Parathyroid adenoma (tissue), 2 donors: Measurements from ENCODE around the gene IMMP2L.

Source experiments
- H2AFZ ChIP-seq: fragments of 300-600 bp; sonication (generic); one replicate; pipeline ENCODE4 v1.7.0; 2017; ENCODE audit warnings: antibody characterized with exemption, mild to moderate bottlenecking
- H3K27ac ChIP-seq: fragments of 300-600 bp; sonication (generic); one replicate; pipeline ENCODE4 v1.7.0; 2017
- H3K27me3 ChIP-seq: fragments of 300-600 bp; sonication (generic); one replicate; pipeline ENCODE4 v1.7.0; 2017; ENCODE audit warnings: low read length; ENCODE audit not compliant: control insufficient read depth, insufficient read depth
- H3K36me3 ChIP-seq: fragments of 300-600 bp; sonication (generic); one replicate; pipeline ENCODE4 v1.7.0; 2017; ENCODE audit warnings: low read length; ENCODE audit not compliant: control insufficient read depth, insufficient read depth
- H3K4me1 ChIP-seq: fragments of 300-600 bp; sonication (generic); one replicate; pipeline ENCODE4 v1.7.0; 2017; ENCODE audit warnings: control low read depth
- H3K4me2 ChIP-seq: fragments of 300-600 bp; sonication (generic); one replicate; pipeline ENCODE4 v1.7.0; 2017; ENCODE audit warnings: low read length
- H3K4me3 ChIP-seq: fragments of 300-600 bp; sonication (generic); one replicate; pipeline ENCODE4 v1.7.0; 2017; ENCODE audit warnings: low read depth, low read length
- H3K79me2 ChIP-seq: fragments of 300-600 bp; sonication (generic); one replicate; pipeline ENCODE4 v1.7.0; 2017; ENCODE audit warnings: control low read depth
- H3K9ac ChIP-seq: fragments of 300-600 bp; sonication (generic); one replicate; pipeline ENCODE4 v1.7.0; 2017; ENCODE audit warnings: mild to moderate bottlenecking
- H3K9me3 ChIP-seq: fragments of 300-600 bp; sonication (generic); one replicate; pipeline ENCODE4 v1.7.0; 2017; ENCODE audit warnings: low read length; ENCODE audit not compliant: control insufficient read depth
- CTCF ChIP-seq: fragments of 300-600 bp; sonication (generic); IDR thresholded peaks from one replicate; pipeline ENCODE4 v1.7.0; 2017; ENCODE audit warnings: antibody characterized with exemption, mild to moderate bottlenecking
- donor health status: primary hyperparathyroidism.

The IMMP2L gene

DNA sequence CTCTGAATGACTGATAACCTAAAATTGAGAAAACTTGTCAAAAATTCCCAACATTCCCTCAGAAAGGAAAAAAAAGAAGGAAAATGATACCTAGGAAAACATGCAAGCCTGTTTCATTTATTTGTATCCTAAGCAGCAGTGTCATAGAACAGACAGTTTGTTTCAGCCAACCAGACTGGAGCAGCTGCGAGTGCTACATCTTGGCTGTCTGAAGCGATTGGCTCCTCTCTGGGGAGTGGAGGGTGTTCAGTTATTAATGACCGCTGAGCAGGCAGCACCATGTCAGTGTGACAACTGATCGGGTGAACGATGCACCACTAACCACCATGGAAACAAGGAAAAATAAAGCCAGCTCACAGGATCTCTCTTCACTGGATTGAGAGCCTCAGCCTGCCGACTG, 471.4 kb downstream of the IMMP2L start, which contains the start of gene LRRN3:
TSS of gene LRRN3 (plus strand) at position 282 of the 400 bp plus-strand sequence. CDS start 31,646 bp downstream, outside the sequence.
- TF ChIP-seq CTCF: no peak
- no peaks in the 10 kb centered on the region for H3K9me3 ChIP-seq
- H3K4me3 ChIP-seq: no peak within 1 kb of the TSS
- no peaks in the 10 kb centered on the region for H3K4me1 ChIP-seq
- no peaks in the 10 kb centered on the region for H3K79me2 ChIP-seq
- no peak within 1 kb of the TSS for H2AFZ ChIP-seq
- H3K27ac ChIP-seq: no peak within 1 kb of the TSS
- no peak within 1 kb of the TSS for H3K4me2 ChIP-seq
- H3K27me3 ChIP-seq: no peaks in the 10 kb centered on the region
- no peaks in the 10 kb centered on the region for H3K36me3 ChIP-seq
- no peak within 1 kb of the TSS for H3K9ac ChIP-seq

DNA sequence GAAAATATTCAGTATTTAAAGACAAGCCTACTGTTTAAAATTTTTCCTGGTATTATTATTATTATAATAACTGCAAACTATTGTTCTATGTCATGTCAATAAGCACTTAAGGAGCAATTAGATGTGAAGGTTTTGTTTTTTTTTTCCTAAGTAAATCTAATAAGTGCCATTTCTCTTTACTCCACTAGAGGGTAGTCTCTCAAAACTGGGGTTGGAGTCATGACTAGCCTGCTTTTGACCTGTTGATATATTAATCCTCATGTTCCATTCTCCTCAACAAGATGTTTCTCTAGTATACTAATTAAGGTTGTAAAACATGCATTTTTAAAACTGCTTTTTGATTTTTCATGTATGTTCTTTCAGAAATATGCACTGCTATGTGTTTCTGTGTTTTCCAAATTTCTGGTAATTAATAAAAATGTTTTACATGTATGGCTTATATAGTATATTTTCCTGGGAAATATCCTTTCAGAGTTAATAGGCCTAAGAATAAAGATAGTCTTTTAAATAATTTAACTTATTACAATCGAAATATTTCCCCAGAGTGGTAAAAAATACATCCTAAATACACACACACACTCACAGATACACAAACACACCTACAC, 472.4 kb downstream of the IMMP2L start:
- Histone ChIP-seq H3K9ac (no peak overlapping the region), H3K4me2 (no peak overlapping the region), H3K4me1 (no peaks in the 10 kb centered on the region), H2AFZ (no peak overlapping the region), H3K36me3 (no peaks in the 10 kb centered on the region), H3K4me3 (no peak overlapping the region), H3K9me3 (no peaks in the 10 kb centered on the region), H3K27ac (no peak overlapping the region), H3K79me2 (no peaks in the 10 kb centered on the region), H3K27me3 (no peaks in the 10 kb centered on the region)
- TF ChIP-seq CTCF: peak; percentile 82

DNA sequence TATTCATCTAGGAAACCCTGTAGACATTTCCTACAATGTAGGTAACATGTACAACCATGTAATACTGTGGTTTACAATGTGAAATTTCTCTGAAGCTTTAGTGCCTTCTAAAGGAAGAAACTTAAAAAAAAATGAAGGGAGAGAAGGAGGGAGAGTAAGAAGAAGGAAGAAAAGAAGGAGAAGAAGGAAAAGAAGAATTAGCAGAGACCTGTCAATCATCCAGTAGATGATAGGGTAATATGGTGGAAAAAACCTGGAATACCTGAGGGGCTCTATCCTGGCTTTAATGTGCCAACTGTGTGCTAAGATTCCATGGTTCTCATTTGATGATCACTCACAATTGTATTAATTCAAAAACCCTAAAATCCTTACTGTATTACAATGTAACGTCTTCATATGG, 474.0 kb downstream of the IMMP2L start:
- no peaks in the 10 kb centered on the region for H3K9me3 ChIP-seq
- H3K36me3 ChIP-seq: no peaks in the 10 kb centered on the region
- H3K27ac ChIP-seq: no peak overlapping the region
- H3K27me3 ChIP-seq: no peaks in the 10 kb centered on the region
- TF ChIP-seq CTCF: no peak
- no peak overlapping the region for H2AFZ ChIP-seq
- H3K4me3 ChIP-seq: no peak overlapping the region
- no peaks in the 10 kb centered on the region for H3K4me1 ChIP-seq
- H3K9ac ChIP-seq: no peak overlapping the region
- H3K4me2 ChIP-seq: no peak overlapping the region
- H3K79me2 ChIP-seq: no peaks in the 10 kb centered on the region

DNA sequence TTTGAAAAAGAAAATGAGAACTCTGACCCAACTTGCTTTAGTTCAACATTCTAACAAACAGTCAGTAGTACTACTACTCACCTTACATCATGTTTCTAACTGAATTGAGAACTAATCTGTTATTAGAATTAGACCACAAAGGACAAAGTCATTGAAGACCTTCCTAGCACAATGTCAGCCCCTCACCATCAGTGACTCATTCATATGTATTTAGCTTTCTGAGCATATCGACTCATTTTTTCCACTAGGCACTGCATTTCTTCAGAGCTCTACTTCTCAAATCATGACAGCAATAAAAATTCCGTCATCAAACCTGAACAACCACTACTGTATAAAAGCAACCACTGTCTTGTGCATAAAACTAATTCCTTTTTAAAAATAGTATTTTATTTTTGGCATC, 475.8 kb downstream of the IMMP2L start:
- no peaks in the 10 kb centered on the region for H3K36me3 ChIP-seq
- no peaks in the 10 kb centered on the region for H3K4me1 ChIP-seq
- H3K4me3 ChIP-seq: no peak overlapping the region
- H3K4me2 ChIP-seq: no peak overlapping the region
- H3K27ac ChIP-seq: no peak overlapping the region
- H3K79me2 ChIP-seq: no peaks in the 10 kb centered on the region
- no peak for TF ChIP-seq CTCF
- H2AFZ ChIP-seq: no peak overlapping the region
- no peaks in the 10 kb centered on the region for H3K9me3 ChIP-seq
- no peak overlapping the region for H3K9ac ChIP-seq
- H3K27me3 ChIP-seq: no peaks in the 10 kb centered on the region

- H3K9me3 ChIP-seq: no peaks in the 10 kb centered on the region
- H3K9ac ChIP-seq: no peak overlapping the region
- H3K79me2 ChIP-seq: no peaks in the 10 kb centered on the region
- H2AFZ ChIP-seq: no peak overlapping the region
- no peak overlapping the region for H3K27ac ChIP-seq
- no peaks in the 10 kb centered on the region for H3K4me1 ChIP-seq
- no peaks in the 10 kb centered on the region for H3K27me3 ChIP-seq
- H3K4me3 ChIP-seq: no peak overlapping the region
- H3K36me3 ChIP-seq: no peaks in the 10 kb centered on the region
- no peak for TF ChIP-seq CTCF
- H3K4me2 ChIP-seq: no peak overlapping the region
Measured at GRCh38 chr7:111085356-111085755, 476.9 kb downstream of the IMMP2L start.
